ENCODE results near the gene MMP28.

MMP28 gene

GRCh38 chr17:35745246-35745645 lies 50.2 kb downstream of the MMP28 start:
- no peak for DNase-seq
- in situ Hi-C loops (cut with HindIII; ENCODE audit: low pct_ligation_motif_present, low sequenced_read_pairs): no loop called here
- Histone ChIP-seq H3K36me3 (replicated peaks) (no peaks in the 10 kb centered on the region), H3K27ac (no peak overlapping the region), H3K4me3 (ENCODE audit: low read depth, low read length) (no peak overlapping the region), H3K27me3 (replicated peaks) (peaks cover 31% of the 10 kb centered on the region)
- no peak for TF ChIP-seq CTCF (IDR thresholded peaks at IDR 0.05; ENCODE audit: low read depth, low read length, missing control alignments)

- H3K4me3 ChIP-seq (ENCODE audit: low read depth, low read length): no peak overlapping the region
- no peak overlapping the region for H3K27ac ChIP-seq
- no peaks in the 10 kb centered on the region for H3K36me3 ChIP-seq (replicated peaks)
- in situ Hi-C loops (cut with HindIII; ENCODE audit: low pct_ligation_motif_present, low sequenced_read_pairs): no loop called here
- no peak for TF ChIP-seq CTCF (IDR thresholded peaks at IDR 0.05; ENCODE audit: low read depth, low read length, missing control alignments)
- peaks cover 31% of the 10 kb centered on the region for H3K27me3 ChIP-seq (replicated peaks)
- DNase-seq: no peak
These were observed 50.6 kb downstream of the MMP28 start for GRCh38 chr17:35744830-35745229.

- Histone ChIP-seq H3K36me3 (replicated peaks) (no peaks in the 10 kb centered on the region), H3K27ac (no peak overlapping the region)
- in situ Hi-C loops (cut with HindIII; ENCODE audit: low pct_ligation_motif_present, low sequenced_read_pairs): no loop called here
These were observed 51.7 kb downstream of the MMP28 start for GRCh38 chr17:35743626-35744328.

GRCh38 chr17:35742896-35743477 lies 52.5 kb downstream of the MMP28 start:
- DNase-seq: no peak
- no peaks in the 10 kb centered on the region for H3K36me3 ChIP-seq (replicated peaks)
- H3K27me3 ChIP-seq (replicated peaks): peaks cover 17% of the 10 kb centered on the region
- no peak for TF ChIP-seq CTCF (IDR thresholded peaks at IDR 0.05; ENCODE audit: low read depth, low read length, missing control alignments)
- in situ Hi-C loops (cut with HindIII; ENCODE audit: low pct_ligation_motif_present, low sequenced_read_pairs): no loop called here
- no peak overlapping the region for H3K4me3 ChIP-seq (ENCODE audit: low read depth, low read length)
- no peak overlapping the region for H3K27ac ChIP-seq

More at GRCh38 chr17:35743626-35744328, 51.7 kb downstream of the MMP28 start:
- H3K27me3 ChIP-seq (replicated peaks): peaks cover 20% of the 10 kb centered on the region
- no peak for TF ChIP-seq CTCF (IDR thresholded peaks at IDR 0.05; ENCODE audit: low read depth, low read length, missing control alignments)
- no peak overlapping the region for H3K4me3 ChIP-seq (ENCODE audit: low read depth, low read length)
- peak; percentile 28 for DNase-seq

- Histone ChIP-seq H3K27ac (no peak overlapping the region), H3K36me3 (replicated peaks) (no peaks in the 10 kb centered on the region), H3K4me3 (ENCODE audit: low read depth, low read length) (no peak overlapping the region), H3K27me3 (replicated peaks) (peaks cover 17% of the 10 kb centered on the region)
- no peak for TF ChIP-seq CTCF (IDR thresholded peaks at IDR 0.05; ENCODE audit: low read depth, low read length, missing control alignments)
- in situ Hi-C loops (cut with HindIII; ENCODE audit: low pct_ligation_motif_present, low sequenced_read_pairs): no loop called here
- no peak for DNase-seq
These were observed 52.9 kb downstream of the MMP28 start for GRCh38 chr17:35742496-35742895.

All from brain microvascular endothelial cell (primary cell).